OCI-LY3 (cell line): ENCODE results near the gene TBX4.

Experiments
- EZH2phosphoT487 ChIP-seq: fragments of 200-600 bp; shearing (Covaris generic); IDR thresholded peaks from 2 replicates; pipeline ENCODE4 v1.6.1; 2018; ENCODE audit warnings: antibody characterized with exemption, mixed run types, low read depth
- TF ChIP-seq, protein P1 (sequence below): fragments of 200-600, 300-600 bp; sonication (generic); IDR thresholded peaks from 2 replicates; pipeline ENCODE4 v1.5.1; 2014; ENCODE audit warnings: antibody characterized with exemption, low read length, low read depth

DNA sequence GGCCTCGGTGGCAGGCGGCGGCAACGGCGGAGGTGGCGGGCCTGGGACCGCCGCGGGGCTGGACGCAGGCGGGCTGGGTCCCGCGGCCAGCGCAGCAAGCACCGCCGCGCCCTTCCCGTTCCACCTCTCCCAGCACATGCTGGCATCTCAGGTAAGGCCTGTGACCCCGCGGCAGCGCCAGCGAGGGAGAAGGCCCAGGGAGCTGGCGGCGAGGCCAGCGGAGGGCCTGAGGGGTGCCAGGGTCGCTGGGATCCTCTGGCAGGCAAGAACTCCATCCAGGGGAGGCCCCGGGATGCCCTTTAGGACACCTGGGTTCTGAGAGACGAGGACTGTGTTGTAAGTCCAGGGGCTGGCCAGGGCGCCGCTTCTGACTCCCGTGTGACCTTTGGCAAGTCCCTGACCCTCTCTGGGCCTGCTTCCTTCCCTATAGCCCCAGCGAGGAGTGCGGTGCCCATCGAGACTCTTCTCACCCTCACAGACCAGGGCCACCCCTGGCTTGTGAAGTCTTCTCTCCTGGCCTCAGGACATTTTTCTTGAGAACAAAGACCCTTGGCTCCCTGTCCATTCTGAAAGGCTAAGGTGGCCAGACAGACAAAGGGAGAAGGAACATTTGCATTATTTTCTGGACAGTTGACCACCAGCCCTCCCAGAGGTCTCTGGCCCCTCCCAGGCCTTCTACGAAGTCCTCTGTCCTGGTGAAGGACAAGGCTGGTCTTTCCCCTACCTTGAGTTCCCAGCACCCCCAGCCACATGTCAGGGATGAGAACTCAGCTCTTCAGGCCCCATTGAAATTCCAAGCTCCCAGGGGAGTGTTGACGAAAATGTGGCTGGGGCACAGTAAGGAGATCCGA lies 46.3 kb upstream of the TBX4 start:
- TF ChIP-seq, protein P1, sequence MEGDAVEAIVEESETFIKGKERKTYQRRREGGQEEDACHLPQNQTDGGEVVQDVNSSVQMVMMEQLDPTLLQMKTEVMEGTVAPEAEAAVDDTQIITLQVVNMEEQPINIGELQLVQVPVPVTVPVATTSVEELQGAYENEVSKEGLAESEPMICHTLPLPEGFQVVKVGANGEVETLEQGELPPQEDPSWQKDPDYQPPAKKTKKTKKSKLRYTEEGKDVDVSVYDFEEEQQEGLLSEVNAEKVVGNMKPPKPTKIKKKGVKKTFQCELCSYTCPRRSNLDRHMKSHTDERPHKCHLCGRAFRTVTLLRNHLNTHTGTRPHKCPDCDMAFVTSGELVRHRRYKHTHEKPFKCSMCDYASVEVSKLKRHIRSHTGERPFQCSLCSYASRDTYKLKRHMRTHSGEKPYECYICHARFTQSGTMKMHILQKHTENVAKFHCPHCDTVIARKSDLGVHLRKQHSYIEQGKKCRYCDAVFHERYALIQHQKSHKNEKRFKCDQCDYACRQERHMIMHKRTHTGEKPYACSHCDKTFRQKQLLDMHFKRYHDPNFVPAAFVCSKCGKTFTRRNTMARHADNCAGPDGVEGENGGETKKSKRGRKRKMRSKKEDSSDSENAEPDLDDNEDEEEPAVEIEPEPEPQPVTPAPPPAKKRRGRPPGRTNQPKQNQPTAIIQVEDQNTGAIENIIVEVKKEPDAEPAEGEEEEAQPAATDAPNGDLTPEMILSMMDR, result no peak
- TF ChIP-seq EZH2phosphoT487, result no peak
